ENCODE data around the gene AGK.
"Not testable (repeated sequence)": the region's sequence is repeated elsewhere in the genome, so short reads cannot be mapped to it uniquely, and the experiment has no call there.

The AGK gene

DNA sequence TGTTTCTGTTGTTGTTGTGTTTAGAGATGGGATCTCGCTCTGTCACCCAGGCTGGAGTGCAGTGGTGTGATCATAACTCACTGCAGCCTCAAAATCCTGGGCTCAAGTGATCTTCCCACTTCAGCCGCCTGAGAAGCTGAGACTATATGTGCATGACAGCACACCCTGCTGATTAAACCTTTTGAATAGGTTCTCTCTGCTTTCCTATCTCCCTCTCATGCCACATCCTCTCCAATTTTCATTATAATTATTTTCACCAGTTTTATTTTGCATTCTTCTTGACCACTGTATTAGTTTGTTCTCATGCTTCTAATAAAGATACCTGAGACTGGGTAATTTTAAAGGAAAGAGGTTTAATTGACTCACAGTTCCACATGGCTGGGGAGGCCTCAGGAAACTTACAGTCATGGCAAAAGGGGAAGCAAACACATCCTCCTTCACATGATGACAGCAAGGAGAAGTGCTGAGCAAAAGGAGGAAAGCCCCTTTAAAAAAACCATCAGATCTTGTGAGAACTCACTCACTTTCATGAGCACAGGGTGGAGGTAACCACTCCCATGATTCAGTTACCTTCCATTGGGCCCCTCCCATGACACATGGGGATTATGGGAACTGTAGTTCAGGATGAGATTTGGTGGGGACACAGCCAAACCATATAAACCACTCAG, 12.9 kb downstream of the AGK start:
- no peak for DNase-seq
- H3K9me3 ChIP-seq (ENCODE audit: control insufficient read depth, low read length) = no peaks in the 10 kb centered on the region
- H3K27me3 ChIP-seq (replicated peaks; ENCODE audit: control insufficient read depth, insufficient read depth, low read length, poor library complexity, severe bottlenecking) = no peaks in the 10 kb centered on the region
- peaks cover 28% of the 10 kb centered on the region for H3K36me3 ChIP-seq (ENCODE audit: control insufficient read depth, insufficient read depth, low read length)
- H3K27ac ChIP-seq (ENCODE audit: insufficient read depth, low read length, poor library complexity, severe bottlenecking) = no peak overlapping the region
- no peak overlapping the region for H3K4me3 ChIP-seq (ENCODE audit: insufficient read depth, low read depth, low read length, poor library complexity, severe bottlenecking)
- H3K4me1 ChIP-seq (ENCODE audit: control insufficient read depth, insufficient read depth, low read length, poor library complexity, severe bottlenecking) = no peaks in the 10 kb centered on the region

DNA sequence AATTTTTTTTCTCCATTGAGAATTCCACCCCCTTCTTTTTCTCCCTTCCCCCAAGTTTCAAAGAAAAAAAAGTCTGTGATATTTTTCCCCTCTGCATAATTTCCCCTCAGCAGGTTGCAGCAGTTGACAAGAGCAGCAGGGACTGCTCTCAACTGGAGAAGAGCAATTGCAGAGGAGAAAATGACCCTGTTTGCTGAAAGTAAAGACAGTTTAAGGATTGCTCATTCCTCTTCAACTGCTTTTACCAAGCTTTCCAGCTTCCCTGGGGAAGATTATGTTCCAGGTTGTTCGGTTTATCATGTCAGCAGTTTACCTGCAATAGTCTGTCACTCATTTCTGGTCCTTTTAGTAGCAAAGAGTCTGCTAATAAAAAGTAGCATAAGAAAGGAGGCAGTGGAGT, 16.2 kb downstream of the AGK start:
- no peak for DNase-seq
- Histone ChIP-seq H3K27me3 (replicated peaks; ENCODE audit: control insufficient read depth, insufficient read depth, low read length, poor library complexity, severe bottlenecking) (no peaks in the 10 kb centered on the region), H3K9me3 (ENCODE audit: control insufficient read depth, low read length) (no peaks in the 10 kb centered on the region)

DNA sequence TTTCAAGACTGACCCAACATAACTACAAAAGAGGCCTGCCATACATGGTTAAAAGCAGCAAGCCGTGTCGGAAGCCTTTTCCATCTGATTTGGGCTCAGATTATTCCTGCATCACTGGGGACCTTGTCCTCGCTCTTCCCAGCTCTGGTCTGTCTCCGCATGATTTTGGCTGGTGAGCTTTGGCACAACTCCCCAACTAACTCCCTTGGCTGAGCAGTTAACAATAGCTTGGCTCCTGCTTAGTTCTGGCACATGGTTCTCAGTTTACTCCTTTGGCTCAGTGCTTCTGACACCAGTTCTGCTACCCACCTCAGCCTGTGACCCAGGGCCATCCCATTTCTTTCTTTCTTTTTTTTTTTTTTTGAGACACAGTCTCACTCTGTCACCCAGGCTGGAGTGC, 17.0 kb downstream of the AGK start:
- Histone ChIP-seq H3K4me3 (ENCODE audit: insufficient read depth, low read depth, low read length, poor library complexity, severe bottlenecking) (no peak overlapping the region), H3K27me3 (replicated peaks; ENCODE audit: control insufficient read depth, insufficient read depth, low read length, poor library complexity, severe bottlenecking) (no peaks in the 10 kb centered on the region), H3K9me3 (ENCODE audit: control insufficient read depth, low read length) (no peaks in the 10 kb centered on the region), H3K36me3 (ENCODE audit: control insufficient read depth, insufficient read depth, low read length) (peaks cover 19% of the 10 kb centered on the region), H3K27ac (ENCODE audit: insufficient read depth, low read length, poor library complexity, severe bottlenecking) (no peak overlapping the region), H3K4me1 (ENCODE audit: control insufficient read depth, insufficient read depth, low read length, poor library complexity, severe bottlenecking) (no peaks in the 10 kb centered on the region)
- no peak for DNase-seq

More for the DNA sequence above, 16.2 kb downstream of the AGK start:
- no peak overlapping the region for H3K27ac ChIP-seq (ENCODE audit: insufficient read depth, low read length, poor library complexity, severe bottlenecking)
- H3K36me3 ChIP-seq (ENCODE audit: control insufficient read depth, insufficient read depth, low read length) = peaks cover 27% of the 10 kb centered on the region
- no peaks in the 10 kb centered on the region for H3K4me1 ChIP-seq (ENCODE audit: control insufficient read depth, insufficient read depth, low read length, poor library complexity, severe bottlenecking)
- H3K4me3 ChIP-seq (ENCODE audit: insufficient read depth, low read depth, low read length, poor library complexity, severe bottlenecking) = no peak overlapping the region

DNA sequence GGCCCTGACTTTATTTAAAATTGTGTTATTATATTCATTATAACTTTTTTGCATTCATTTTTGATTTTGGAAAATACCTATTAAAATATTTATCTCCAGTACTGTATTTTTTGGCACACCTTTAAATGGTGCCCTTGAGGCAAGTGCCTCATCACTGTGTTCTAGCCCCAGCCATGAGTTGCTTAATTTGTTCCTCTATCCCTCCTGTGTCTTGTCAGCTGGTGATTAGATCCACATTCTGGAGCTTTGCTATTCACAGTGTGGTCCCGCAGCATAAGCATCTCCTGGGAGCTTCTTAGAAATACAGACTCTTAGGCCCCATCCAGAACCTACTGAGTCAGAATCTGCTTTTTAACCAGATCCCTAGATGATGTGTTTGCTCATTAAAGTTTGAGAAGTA, 19.8 kb downstream of the AGK start:
- Histone ChIP-seq H3K4me3 (ENCODE audit: insufficient read depth, low read depth, low read length, poor library complexity, severe bottlenecking) (no peak overlapping the region), H3K27ac (ENCODE audit: insufficient read depth, low read length, poor library complexity, severe bottlenecking) (no peak overlapping the region), H3K4me1 (ENCODE audit: control insufficient read depth, insufficient read depth, low read length, poor library complexity, severe bottlenecking) (no peaks in the 10 kb centered on the region), H3K36me3 (ENCODE audit: control insufficient read depth, insufficient read depth, low read length) (peaks cover 13% of the 10 kb centered on the region), H3K9me3 (ENCODE audit: control insufficient read depth, low read length) (no peaks in the 10 kb centered on the region), H3K27me3 (replicated peaks; ENCODE audit: control insufficient read depth, insufficient read depth, low read length, poor library complexity, severe bottlenecking) (no peaks in the 10 kb centered on the region)
- no peak for DNase-seq

DNA sequence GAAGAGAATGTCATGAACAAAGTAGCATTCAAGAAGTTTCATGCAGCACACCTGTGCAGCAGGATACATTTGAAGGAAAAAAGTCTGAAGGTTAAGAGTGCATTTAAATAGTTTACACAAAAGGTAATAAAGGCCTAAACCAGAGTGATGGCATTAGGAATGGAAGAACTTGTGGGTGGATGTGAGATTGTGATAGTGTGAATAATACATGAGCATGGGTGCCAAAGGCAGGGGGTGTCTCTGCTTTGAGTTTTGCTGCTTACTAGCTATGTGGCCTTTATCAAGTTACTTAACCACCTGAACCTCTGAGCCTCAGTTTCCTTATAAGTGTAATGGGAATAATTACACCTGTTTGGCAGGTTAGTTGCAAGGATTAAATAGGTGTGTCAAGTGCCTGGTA, 21.0 kb downstream of the AGK start:
- Histone ChIP-seq H3K36me3 (ENCODE audit: control insufficient read depth, insufficient read depth, low read length) (peaks cover 18% of the 10 kb centered on the region), H3K27me3 (replicated peaks; ENCODE audit: control insufficient read depth, insufficient read depth, low read length, poor library complexity, severe bottlenecking) (no peaks in the 10 kb centered on the region), H3K4me1 (ENCODE audit: control insufficient read depth, insufficient read depth, low read length, poor library complexity, severe bottlenecking) (no peaks in the 10 kb centered on the region), H3K9me3 (ENCODE audit: control insufficient read depth, low read length) (no peaks in the 10 kb centered on the region), H3K27ac (ENCODE audit: insufficient read depth, low read length, poor library complexity, severe bottlenecking) (no peak overlapping the region), H3K4me3 (ENCODE audit: insufficient read depth, low read depth, low read length, poor library complexity, severe bottlenecking) (no peak overlapping the region)
- DNase-seq = no peak

- no peak overlapping the region for H3K27ac ChIP-seq (ENCODE audit: insufficient read depth, low read length, poor library complexity, severe bottlenecking)
- no peak overlapping the region for H3K4me3 ChIP-seq (ENCODE audit: insufficient read depth, low read depth, low read length, poor library complexity, severe bottlenecking)
- H3K4me1 ChIP-seq (ENCODE audit: control insufficient read depth, insufficient read depth, low read length, poor library complexity, severe bottlenecking) = no peaks in the 10 kb centered on the region
Observed at GRCh38 chr7:141573511-141573910, 22.3 kb downstream of the AGK start.

GRCh38 chr7:141575164-141575563, 24.0 kb downstream of the AGK start:
- Histone ChIP-seq H3K9me3 (ENCODE audit: control insufficient read depth, low read length) (no peaks in the 10 kb centered on the region), H3K27me3 (replicated peaks; ENCODE audit: control insufficient read depth, insufficient read depth, low read length, poor library complexity, severe bottlenecking) (no peaks in the 10 kb centered on the region), H3K4me3 (ENCODE audit: insufficient read depth, low read depth, low read length, poor library complexity, severe bottlenecking) (no peak overlapping the region), H3K4me1 (ENCODE audit: control insufficient read depth, insufficient read depth, low read length, poor library complexity, severe bottlenecking) (no peaks in the 10 kb centered on the region), H3K36me3 (ENCODE audit: control insufficient read depth, insufficient read depth, low read length) (peaks cover 12% of the 10 kb centered on the region), H3K27ac (ENCODE audit: insufficient read depth, low read length, poor library complexity, severe bottlenecking) (no peak overlapping the region)
- DNase-seq = no peak

More at GRCh38 chr7:141573511-141573910, 22.3 kb downstream of the AGK start:
- no peaks in the 10 kb centered on the region for H3K27me3 ChIP-seq (replicated peaks; ENCODE audit: control insufficient read depth, insufficient read depth, low read length, poor library complexity, severe bottlenecking)
- DNase-seq = no peak
- no peaks in the 10 kb centered on the region for H3K9me3 ChIP-seq (ENCODE audit: control insufficient read depth, low read length)
- peaks cover 12% of the 10 kb centered on the region for H3K36me3 ChIP-seq (ENCODE audit: control insufficient read depth, insufficient read depth, low read length)

DNA sequence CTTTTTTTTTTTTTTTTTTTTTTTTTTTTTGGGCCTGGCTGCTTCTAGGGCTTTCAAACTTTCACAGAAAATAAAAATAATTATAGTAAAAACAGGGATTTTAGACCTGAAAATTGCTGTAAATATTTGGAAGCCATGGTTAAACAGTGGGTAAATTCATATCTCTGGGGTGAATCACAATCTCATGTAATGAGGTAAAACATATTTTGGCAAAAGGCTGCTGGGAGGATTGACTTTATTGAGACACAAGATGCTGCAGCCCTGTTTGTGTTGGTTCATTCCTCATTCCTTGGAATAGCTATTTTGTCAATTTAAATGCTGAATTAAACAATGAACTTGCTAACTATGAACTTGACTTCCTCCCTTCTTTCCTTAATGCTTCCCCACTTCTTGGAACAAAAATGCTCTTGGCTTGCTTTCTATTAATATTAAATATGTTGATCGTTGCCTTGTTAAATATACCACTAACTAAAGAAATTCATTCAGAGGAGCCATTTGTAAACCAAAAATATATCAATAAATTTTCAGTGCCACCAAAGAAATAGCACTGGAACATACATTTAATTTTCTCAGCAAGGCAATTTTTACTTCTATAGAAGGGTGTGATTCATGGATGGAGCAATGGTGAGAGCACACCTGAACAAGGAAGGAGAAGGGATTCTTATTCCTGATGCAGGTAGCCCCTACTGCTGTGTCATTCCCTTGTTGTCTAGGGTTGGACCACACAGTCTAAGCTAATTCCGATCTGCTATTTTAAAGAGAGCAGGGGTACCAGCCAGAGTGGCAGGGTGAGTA, 24.6 kb downstream of the AGK start:
- Histone ChIP-seq H3K4me1 (ENCODE audit: control insufficient read depth, insufficient read depth, low read length, poor library complexity, severe bottlenecking) (no peaks in the 10 kb centered on the region), H3K36me3 (ENCODE audit: control insufficient read depth, insufficient read depth, low read length) (peaks cover 12% of the 10 kb centered on the region), H3K27ac (ENCODE audit: insufficient read depth, low read length, poor library complexity, severe bottlenecking) (no peak overlapping the region), H3K27me3 (replicated peaks; ENCODE audit: control insufficient read depth, insufficient read depth, low read length, poor library complexity, severe bottlenecking) (no peaks in the 10 kb centered on the region), H3K4me3 (ENCODE audit: insufficient read depth, low read depth, low read length, poor library complexity, severe bottlenecking) (no peak overlapping the region), H3K9me3 (ENCODE audit: control insufficient read depth, low read length) (no peaks in the 10 kb centered on the region)
- DNase-seq = no peak

GRCh38 chr7:141577043-141577839, 26.0 kb downstream of the AGK start:
- Histone ChIP-seq H3K9me3 (ENCODE audit: control insufficient read depth, low read length) (no peaks in the 10 kb centered on the region), H3K36me3 (ENCODE audit: control insufficient read depth, insufficient read depth, low read length) (peaks cover 12% of the 10 kb centered on the region), H3K27ac (ENCODE audit: insufficient read depth, low read length, poor library complexity, severe bottlenecking) (no peak overlapping the region), H3K27me3 (replicated peaks; ENCODE audit: control insufficient read depth, insufficient read depth, low read length, poor library complexity, severe bottlenecking) (no peaks in the 10 kb centered on the region), H3K4me1 (ENCODE audit: control insufficient read depth, insufficient read depth, low read length, poor library complexity, severe bottlenecking) (no peaks in the 10 kb centered on the region), H3K4me3 (ENCODE audit: insufficient read depth, low read depth, low read length, poor library complexity, severe bottlenecking) (no peak overlapping the region)
- DNase-seq = no peak

DNA sequence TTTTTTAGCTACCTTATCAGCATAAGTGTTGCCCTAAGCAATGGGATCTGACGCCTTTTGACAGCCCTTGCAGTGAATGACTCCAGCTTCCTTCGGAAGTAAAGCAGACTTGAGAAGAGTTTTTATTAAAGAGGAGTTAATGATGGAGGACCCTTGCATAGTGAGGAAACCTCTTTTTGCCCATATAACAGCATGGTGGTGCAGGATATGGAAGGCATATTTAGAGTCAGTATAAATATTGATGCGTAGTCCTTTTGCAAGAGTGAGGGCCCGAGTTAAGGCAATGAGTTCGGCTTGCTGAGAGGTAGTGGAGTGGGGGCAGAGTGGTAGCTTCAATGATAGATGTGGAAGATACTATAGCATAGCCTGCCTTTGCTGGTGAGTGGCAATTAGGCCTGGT, 28.7 kb downstream of the AGK start:
- not testable (repeated sequence) for H3K4me1 ChIP-seq (ENCODE audit: control insufficient read depth, insufficient read depth, low read length, poor library complexity, severe bottlenecking); H3K27me3 ChIP-seq (replicated peaks; ENCODE audit: control insufficient read depth, insufficient read depth, low read length, poor library complexity, severe bottlenecking); H3K27ac ChIP-seq (ENCODE audit: insufficient read depth, low read length, poor library complexity, severe bottlenecking); H3K9me3 ChIP-seq (ENCODE audit: control insufficient read depth, low read length); H3K4me3 ChIP-seq (ENCODE audit: insufficient read depth, low read depth, low read length, poor library complexity, severe bottlenecking); DNase-seq
- peaks cover 12% of the 10 kb centered on the region for H3K36me3 ChIP-seq (ENCODE audit: control insufficient read depth, insufficient read depth, low read length)

All from effector memory CD4-positive, alpha-beta T cell (primary cell).